Nephron progenitor cell (in vitro differentiated cells): Measurements from ENCODE around the gene MRTFB.

Experiments
- DNase-seq: peaks from one replicate; pipeline ENCODE4 v3.0.0; 2021
- H3K27ac Mint-ChIP-seq: 2 replicates; pipeline ENCODE4 v1.8.0; 2021; ENCODE audit warnings: mild to moderate bottlenecking, moderate library complexity, mixed read lengths
- H3K27me3 Mint-ChIP-seq: 2 replicates; pipeline ENCODE4 v1.8.0; 2021; ENCODE audit warnings: mild to moderate bottlenecking, low read depth, mixed read lengths; ENCODE audit not compliant: poor library complexity
- H3K36me3 Mint-ChIP-seq: 2 replicates; pipeline ENCODE4 v1.8.0; 2021; ENCODE audit warnings: low read depth, mixed read lengths
- H3K4me1 Mint-ChIP-seq: 2 replicates; pipeline ENCODE4 v1.8.0; 2021; ENCODE audit warnings: mixed read lengths
- H3K4me3 Mint-ChIP-seq: 2 replicates; pipeline ENCODE4 v1.8.0; 2021; ENCODE audit warnings: mild to moderate bottlenecking, moderate library complexity, mixed read lengths
- H3K9me3 Mint-ChIP-seq: 2 replicates; pipeline ENCODE4 v1.8.0; 2021; ENCODE audit warnings: mild to moderate bottlenecking, moderate library complexity, mixed read lengths
- TF ChIP-seq, protein P1 (sequence below): fragments of 200-600 bp; sonication (generic); IDR thresholded peaks from 2 replicates; pipeline ENCODE4 v1.5.0; 2021; ENCODE audit warnings: antibody characterized with exemption

The MRTFB gene

DNA sequence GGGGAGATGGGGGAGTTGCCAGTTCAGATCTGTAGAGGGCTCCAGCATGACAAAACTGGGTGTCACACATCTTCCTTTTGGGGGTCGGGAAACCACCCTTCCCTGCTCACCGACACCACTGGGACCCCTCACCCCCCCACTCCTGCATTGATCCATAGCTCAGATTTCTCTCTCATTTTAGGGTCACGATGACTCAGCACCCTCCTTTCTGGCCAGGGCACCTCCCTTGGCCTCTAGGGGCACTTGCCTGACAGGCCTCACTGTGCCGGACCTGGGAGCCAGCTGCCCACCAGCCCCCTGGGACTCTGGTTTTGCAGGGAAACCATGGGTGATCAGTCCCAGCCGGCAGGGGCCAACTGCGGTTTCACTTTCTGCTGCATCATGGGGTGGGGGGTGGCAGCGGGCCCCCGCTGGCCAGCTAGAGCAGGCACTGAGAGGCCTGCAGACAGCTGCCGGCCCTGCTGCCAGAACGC is 239.4 kb downstream of the MRTFB start:
- Mint-ChIP-seq H3K4me1 (peaks cover 44% of the 10 kb centered on the region), H3K36me3 (no peaks in the 10 kb centered on the region), H3K27me3 (peaks cover 19% of the 10 kb centered on the region), H3K27ac (no peak overlapping the region), H3K4me3 (no peak overlapping the region), H3K9me3 (no peaks in the 10 kb centered on the region)
- TF ChIP-seq, protein P1, sequence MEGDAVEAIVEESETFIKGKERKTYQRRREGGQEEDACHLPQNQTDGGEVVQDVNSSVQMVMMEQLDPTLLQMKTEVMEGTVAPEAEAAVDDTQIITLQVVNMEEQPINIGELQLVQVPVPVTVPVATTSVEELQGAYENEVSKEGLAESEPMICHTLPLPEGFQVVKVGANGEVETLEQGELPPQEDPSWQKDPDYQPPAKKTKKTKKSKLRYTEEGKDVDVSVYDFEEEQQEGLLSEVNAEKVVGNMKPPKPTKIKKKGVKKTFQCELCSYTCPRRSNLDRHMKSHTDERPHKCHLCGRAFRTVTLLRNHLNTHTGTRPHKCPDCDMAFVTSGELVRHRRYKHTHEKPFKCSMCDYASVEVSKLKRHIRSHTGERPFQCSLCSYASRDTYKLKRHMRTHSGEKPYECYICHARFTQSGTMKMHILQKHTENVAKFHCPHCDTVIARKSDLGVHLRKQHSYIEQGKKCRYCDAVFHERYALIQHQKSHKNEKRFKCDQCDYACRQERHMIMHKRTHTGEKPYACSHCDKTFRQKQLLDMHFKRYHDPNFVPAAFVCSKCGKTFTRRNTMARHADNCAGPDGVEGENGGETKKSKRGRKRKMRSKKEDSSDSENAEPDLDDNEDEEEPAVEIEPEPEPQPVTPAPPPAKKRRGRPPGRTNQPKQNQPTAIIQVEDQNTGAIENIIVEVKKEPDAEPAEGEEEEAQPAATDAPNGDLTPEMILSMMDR: no peak
- no peak for DNase-seq

DNA sequence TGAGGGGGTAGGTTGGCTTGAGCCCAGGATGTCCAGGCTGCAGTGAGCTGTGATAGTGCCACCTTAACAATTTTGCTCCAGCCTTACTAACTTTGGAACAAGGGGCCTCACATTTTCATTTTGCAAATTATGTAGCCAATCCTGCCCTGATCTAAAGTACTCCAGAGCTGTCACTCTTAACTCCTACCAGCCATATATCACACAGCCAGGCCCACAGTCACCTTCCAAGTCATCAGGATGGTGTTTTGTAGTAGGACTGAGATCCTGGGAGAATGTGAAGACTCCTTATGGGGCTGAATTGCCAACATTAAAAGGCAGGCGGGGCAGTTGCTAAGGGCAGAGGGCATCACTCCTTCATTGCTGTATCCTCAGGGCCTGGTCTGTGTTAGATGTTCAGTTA is 243.0 kb downstream of the MRTFB start:
- H3K4me3 Mint-ChIP-seq: no peak overlapping the region
- no peaks in the 10 kb centered on the region for H3K36me3 Mint-ChIP-seq
- peaks cover 21% of the 10 kb centered on the region for H3K4me1 Mint-ChIP-seq
- no peak for DNase-seq
- TF ChIP-seq, protein P1: no peak
- no peak overlapping the region for H3K27ac Mint-ChIP-seq
- H3K27me3 Mint-ChIP-seq: peaks cover 7% of the 10 kb centered on the region
- no peaks in the 10 kb centered on the region for H3K9me3 Mint-ChIP-seq

DNA sequence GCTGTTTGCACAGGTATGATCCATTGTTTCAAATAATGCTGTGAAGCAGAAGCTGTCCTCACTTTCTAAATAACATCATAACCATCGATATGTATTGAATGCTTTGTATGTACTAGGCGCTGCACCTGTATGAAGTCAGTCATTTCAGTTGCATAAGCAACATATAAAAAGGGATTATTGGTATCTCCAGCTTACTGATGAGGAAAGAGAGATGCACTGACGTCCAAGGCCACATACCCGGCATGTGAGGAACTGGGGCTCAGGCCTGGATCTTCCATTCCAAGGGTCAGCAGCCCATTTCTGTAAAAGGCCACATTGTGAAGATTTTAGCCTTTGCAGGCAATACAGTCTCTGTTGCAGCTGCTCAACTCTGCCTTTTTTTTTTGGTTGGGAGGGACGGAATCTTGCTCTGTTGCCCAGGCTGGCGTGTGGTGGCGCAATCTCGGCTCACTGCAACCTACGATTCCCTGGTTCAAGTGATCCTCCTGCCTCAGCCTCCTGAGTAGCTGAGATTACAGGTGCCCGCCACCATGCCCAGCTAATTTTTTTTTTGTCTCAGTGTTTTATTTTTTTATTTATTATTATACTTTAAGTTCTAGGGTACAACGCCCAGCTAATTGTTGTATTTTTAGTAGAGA is 244.7 kb downstream of the MRTFB start:
- TF ChIP-seq, protein P1: no peak
- no peak for DNase-seq

More for the DNA sequence above, 244.7 kb downstream of the MRTFB start:
- H3K27ac Mint-ChIP-seq: no peak overlapping the region
- H3K4me1 Mint-ChIP-seq: peaks cover 4% of the 10 kb centered on the region
- H3K36me3 Mint-ChIP-seq: peaks cover 3% of the 10 kb centered on the region
- H3K9me3 Mint-ChIP-seq: no peaks in the 10 kb centered on the region
- no peaks in the 10 kb centered on the region for H3K27me3 Mint-ChIP-seq
- no peak overlapping the region for H3K4me3 Mint-ChIP-seq
